ENCODE data around the gene ZNF618. TPM values are rescaled to one million over a fixed set of nuclear protein-coding genes. Genes with fewer than 3 reads are reported as not detected.

Gene ZNF618
- polyA plus RNA-seq, 1 of the 3 experiments (the other 2 are of a cell fraction) = 6.2 TPM

- Histone ChIP-seq H3F3A (replicated peaks; ENCODE audit: insufficient read depth) (peaks cover 15% of the 10 kb centered on the region), H3K79me2 (ENCODE audit: insufficient read depth) (peaks cover 80% of the 10 kb centered on the region), H3K4me3 (ENCODE audit: low read depth in 2 of 2, low read length in 1 of 2) (no peak overlapping the region), H3K9me3 (peaks cover 9% of the 10 kb centered on the region; the same call in 1 of the 2 replicates), H3K27ac (ENCODE audit: low read depth in 2 of 2, low read length in 1 of 2) (no peak overlapping the region), H3K27me3 (ENCODE audit: insufficient read depth) (no peaks in the 10 kb centered on the region), H3K36me3 (replicated peaks in 1 of 2; ENCODE audit: control insufficient read depth in 1 of 2, insufficient read depth in 2 of 2, low read length in 1 of 2) (peaks cover 0 to 8% of the 10 kb centered on the region in 2 experiments), H3K9me2 (no peaks in the 10 kb centered on the region), H3K4me1 (ENCODE audit: control insufficient read depth in 1 of 2, insufficient read depth in 2 of 2, low read depth in 1 of 2, low read length in 1 of 2) (peaks cover 0 to 18% of the 10 kb centered on the region in 2 experiments), H3K9ac (no peak overlapping the region), H3K4me2 (no peak overlapping the region), H2AFZ (ENCODE audit: low read depth) (no peak overlapping the region), H4K20me1 (ENCODE audit: insufficient read depth) (peaks cover 51% of the 10 kb centered on the region)
- no peak for DNase-seq
- TF ChIP-seq RFX5 (IDR thresholded peaks at IDR 0.05; ENCODE audit: low read length) = no peak
- TF ChIP-seq, protein P1, sequence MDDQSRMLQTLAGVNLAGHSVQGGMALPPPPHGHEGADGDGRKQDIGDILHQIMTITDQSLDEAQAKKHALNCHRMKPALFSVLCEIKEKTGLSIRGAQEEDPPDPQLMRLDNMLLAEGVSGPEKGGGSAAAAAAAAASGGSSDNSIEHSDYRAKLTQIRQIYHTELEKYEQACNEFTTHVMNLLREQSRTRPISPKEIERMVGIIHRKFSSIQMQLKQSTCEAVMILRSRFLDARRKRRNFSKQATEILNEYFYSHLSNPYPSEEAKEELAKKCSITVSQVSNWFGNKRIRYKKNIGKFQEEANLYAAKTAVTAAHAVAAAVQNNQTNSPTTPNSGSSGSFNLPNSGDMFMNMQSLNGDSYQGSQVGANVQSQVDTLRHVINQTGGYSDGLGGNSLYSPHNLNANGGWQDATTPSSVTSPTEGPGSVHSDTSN (IDR thresholded peaks at IDR 0.05) = no peak
- TF ChIP-seq POLR2AphosphoS5 (IDR thresholded peaks at IDR 0.05; ENCODE audit: low read depth, low read length) = no peak
- TF ChIP-seq, protein P2, sequence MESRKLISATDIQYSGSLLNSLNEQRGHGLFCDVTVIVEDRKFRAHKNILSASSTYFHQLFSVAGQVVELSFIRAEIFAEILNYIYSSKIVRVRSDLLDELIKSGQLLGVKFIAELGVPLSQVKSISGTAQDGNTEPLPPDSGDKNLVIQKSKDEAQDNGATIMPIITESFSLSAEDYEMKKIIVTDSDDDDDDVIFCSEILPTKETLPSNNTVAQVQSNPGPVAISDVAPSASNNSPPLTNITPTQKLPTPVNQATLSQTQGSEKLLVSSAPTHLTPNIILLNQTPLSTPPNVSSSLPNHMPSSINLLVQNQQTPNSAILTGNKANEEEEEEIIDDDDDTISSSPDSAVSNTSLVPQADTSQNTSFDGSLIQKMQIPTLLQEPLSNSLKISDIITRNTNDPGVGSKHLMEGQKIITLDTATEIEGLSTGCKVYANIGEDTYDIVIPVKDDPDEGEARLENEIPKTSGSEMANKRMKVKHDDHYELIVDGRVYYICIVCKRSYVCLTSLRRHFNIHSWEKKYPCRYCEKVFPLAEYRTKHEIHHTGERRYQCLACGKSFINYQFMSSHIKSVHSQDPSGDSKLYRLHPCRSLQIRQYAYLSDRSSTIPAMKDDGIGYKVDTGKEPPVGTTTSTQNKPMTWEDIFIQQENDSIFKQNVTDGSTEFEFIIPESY (IDR thresholded peaks at IDR 0.05; ENCODE audit: borderline replicate concordance, low read depth) = no peak
- no peak for TF ChIP-seq TCF12 (IDR thresholded peaks at IDR 0.05)
- no peak for TF ChIP-seq NFIC (IDR thresholded peaks at IDR 0.05; ENCODE audit: borderline replicate concordance)
- no peak for TF ChIP-seq TEAD4 (IDR thresholded peaks at IDR 0.05; ENCODE audit: borderline replicate concordance, insufficient read depth)
- TF ChIP-seq FOXJ3 (CRISPR knock-in tag; IDR thresholded peaks at IDR 0.05) = no peak
- no peak for TF ChIP-seq USF2 (IDR thresholded peaks at IDR 0.05; ENCODE audit: borderline replicate concordance, low read depth, low read length)
- no peak for TF ChIP-seq EZH2phosphoT487 (IDR thresholded peaks at IDR 0.05; ENCODE audit: borderline replicate concordance, low read depth)
- TF ChIP-seq MEF2A (IDR thresholded peaks at IDR 0.05; ENCODE audit: borderline replicate concordance, low read depth) = no peak
- 95% methylated on average over 8 of the region's 8 CpGs for WGBS (ENCODE audit: low lambda C conversion rate)
- ChIA-PET POLR2A (no interaction called here), CTCF (interaction anchor here (0.7 to 0.8 kb wide), 2 partner anchors 56 to 75 kb away, joined by 4 to 5 read pairs; no protein-coding TSS in a partner anchor)
Measured at GRCh38 chr9:113932906-113933584, 56.9 kb downstream of the ZNF618 start.

DNA sequence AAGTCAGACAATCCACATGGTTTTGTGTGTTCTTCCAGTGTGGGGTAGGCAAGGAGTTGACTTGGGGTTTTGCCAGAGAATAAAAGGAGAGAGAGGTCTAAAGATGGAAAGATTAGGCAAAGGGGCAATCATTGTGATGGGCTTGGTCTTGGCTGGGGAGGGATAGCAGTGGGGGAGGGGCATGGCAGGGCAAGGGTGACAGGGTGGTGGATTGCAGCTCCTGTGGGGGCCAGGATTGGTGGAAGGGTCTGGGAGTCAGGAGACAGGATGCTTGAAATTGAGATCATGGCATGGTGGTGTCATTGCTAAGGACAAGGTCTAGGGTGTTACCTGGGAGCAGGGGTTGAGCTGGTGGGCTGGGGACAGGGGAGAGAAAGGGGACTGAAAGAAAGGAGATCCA lies 57.6 kb downstream of the ZNF618 start:
- Histone ChIP-seq H3K4me2 (no peak overlapping the region), H4K20me1 (ENCODE audit: insufficient read depth) (peaks cover 51% of the 10 kb centered on the region), H3K4me1 (ENCODE audit: control insufficient read depth in 1 of 2, insufficient read depth in 2 of 2, low read depth in 1 of 2, low read length in 1 of 2) (peaks cover 0 to 18% of the 10 kb centered on the region in 2 experiments), H3K36me3 (replicated peaks in 1 of 2; ENCODE audit: control insufficient read depth in 1 of 2, insufficient read depth in 2 of 2, low read length in 1 of 2) (peaks cover 0 to 1% of the 10 kb centered on the region in 2 experiments), H3K27ac (ENCODE audit: low read depth in 2 of 2, low read length in 1 of 2) (no peak overlapping the region), H3K9me3 (0 out of 2 replicates have a peak, but pooled peaks cover 3% of the 10 kb centered on the region), H3K9ac (no peak overlapping the region), H3K79me2 (ENCODE audit: insufficient read depth) (peaks cover 82% of the 10 kb centered on the region), H2AFZ (ENCODE audit: low read depth) (no peak overlapping the region), H3K27me3 (ENCODE audit: insufficient read depth) (no peaks in the 10 kb centered on the region), H3F3A (replicated peaks; ENCODE audit: insufficient read depth) (peaks cover 15% of the 10 kb centered on the region), H3K9me2 (no peaks in the 10 kb centered on the region), H3K4me3 (ENCODE audit: low read depth in 2 of 2, low read length in 1 of 2) (no peak overlapping the region)
- TF ChIP-seq POLR2AphosphoS5 (IDR thresholded peaks at IDR 0.05; ENCODE audit: low read depth, low read length) (no peak), NRF1 (IDR thresholded peaks at IDR 0.05; ENCODE audit: low read depth, low read length) (no peak), FOXJ3 (CRISPR knock-in tag; IDR thresholded peaks at IDR 0.05) (no peak), EZH2phosphoT487 (IDR thresholded peaks at IDR 0.05; ENCODE audit: borderline replicate concordance, low read depth) (no peak), MEF2A (IDR thresholded peaks at IDR 0.05; ENCODE audit: borderline replicate concordance, low read depth) (no peak), JUND (IDR thresholded peaks at IDR 0.05) (no peak), CHD2 (IDR thresholded peaks at IDR 0.05; ENCODE audit: low read length, partially characterized antibody) (no peak), GABPA (IDR thresholded peaks at IDR 0.05; ENCODE audit: low read depth) (no peak), RCOR1 (IDR thresholded peaks at IDR 0.05; ENCODE audit: low read length) (no peak), RFX5 (IDR thresholded peaks at IDR 0.05; ENCODE audit: low read length) (no peak), FOXM1 (IDR thresholded peaks at IDR 0.05; ENCODE audit: low read depth) (no peak)
- TF ChIP-seq, protein P1 (IDR thresholded peaks at IDR 0.05) = no peak
- TF ChIP-seq, protein P3, sequence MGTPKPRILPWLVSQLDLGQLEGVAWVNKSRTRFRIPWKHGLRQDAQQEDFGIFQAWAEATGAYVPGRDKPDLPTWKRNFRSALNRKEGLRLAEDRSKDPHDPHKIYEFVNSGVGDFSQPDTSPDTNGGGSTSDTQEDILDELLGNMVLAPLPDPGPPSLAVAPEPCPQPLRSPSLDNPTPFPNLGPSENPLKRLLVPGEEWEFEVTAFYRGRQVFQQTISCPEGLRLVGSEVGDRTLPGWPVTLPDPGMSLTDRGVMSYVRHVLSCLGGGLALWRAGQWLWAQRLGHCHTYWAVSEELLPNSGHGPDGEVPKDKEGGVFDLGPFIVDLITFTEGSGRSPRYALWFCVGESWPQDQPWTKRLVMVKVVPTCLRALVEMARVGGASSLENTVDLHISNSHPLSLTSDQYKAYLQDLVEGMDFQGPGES (IDR thresholded peaks at IDR 0.05; ENCODE audit: low read depth, low read length) = no peak
- TF ChIP-seq, protein P4, sequence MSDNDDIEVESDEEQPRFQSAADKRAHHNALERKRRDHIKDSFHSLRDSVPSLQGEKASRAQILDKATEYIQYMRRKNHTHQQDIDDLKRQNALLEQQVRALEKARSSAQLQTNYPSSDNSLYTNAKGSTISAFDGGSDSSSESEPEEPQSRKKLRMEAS (IDR thresholded peaks at IDR 0.05; ENCODE audit: low read depth) = no peak
- ChIA-PET CTCF (no interaction called here), POLR2A (no interaction called here)
- DNase-seq = no peak
